ENCODE data around the gene DERA.
"Not testable (repeated sequence)": the region's sequence is repeated elsewhere in the genome, so short reads cannot be mapped to it uniquely, and the experiment has no call there.

Gene DERA

GRCh38 chr12:15942475-15942874 lies 31.3 kb downstream of the DERA start:
- Histone ChIP-seq H3K4me2 (ENCODE audit: low read depth, low read length, poor library complexity, severe bottlenecking) (no peak overlapping the region), H3K9ac (ENCODE audit: low read length) (no peak overlapping the region), H3K79me2 (ENCODE audit: insufficient read depth, low read length) (no peaks in the 10 kb centered on the region), H3K9me2 (replicated peaks; ENCODE audit: insufficient read depth, low read length) (no peaks in the 10 kb centered on the region), H3K27ac (ENCODE audit: low read depth, low read length) (no peak overlapping the region), H3K27me3 (ENCODE audit: low read length) (no peaks in the 10 kb centered on the region), H3K9me3 (ENCODE audit: insufficient read depth, low read length) (no peaks in the 10 kb centered on the region), H4K20me1 (ENCODE audit: low read depth, low read length) (no peaks in the 10 kb centered on the region), H3K4me3 (ENCODE audit: insufficient read depth, low read length, poor library complexity, severe bottlenecking) (no peak overlapping the region), H2AFZ (ENCODE audit: low read depth, low read length, severe bottlenecking) (no peak overlapping the region), H3F3A (ENCODE audit: insufficient read depth) (no peaks in the 10 kb centered on the region; the same call in 1 of the 2 replicates), H3K36me3 (ENCODE audit: low read length) (0 out of 2 replicates have a peak, but pooled peaks cover 4% of the 10 kb centered on the region)
- TF ChIP-seq EZH2phosphoT487 (conservative IDR thresholded peaks at IDR 0.05; ENCODE audit: low read length) = no peak
- no peak for TF ChIP-seq CTCF (IDR thresholded peaks at IDR 0.05; ENCODE audit: insufficient read depth, low read length, poor library complexity, severe bottlenecking)

- not testable (repeated sequence) for H3K79me2 ChIP-seq (ENCODE audit: insufficient read depth, low read length); H3K9me2 ChIP-seq (replicated peaks; ENCODE audit: insufficient read depth, low read length); H3F3A ChIP-seq (ENCODE audit: insufficient read depth); H3K9me3 ChIP-seq (ENCODE audit: insufficient read depth, low read length); H3K27me3 ChIP-seq (ENCODE audit: low read length); H2AFZ ChIP-seq (ENCODE audit: low read depth, low read length, severe bottlenecking); H3K9ac ChIP-seq (ENCODE audit: low read length); H3K27ac ChIP-seq (ENCODE audit: low read depth, low read length); H3K4me3 ChIP-seq (ENCODE audit: insufficient read depth, low read length, poor library complexity, severe bottlenecking); H3K4me2 ChIP-seq (ENCODE audit: low read depth, low read length, poor library complexity, severe bottlenecking); H3K36me3 ChIP-seq (ENCODE audit: low read length); H4K20me1 ChIP-seq (ENCODE audit: low read depth, low read length)
Observed at GRCh38 chr12:15943519-15943918, 32.4 kb downstream of the DERA start.

- H3K9ac ChIP-seq (ENCODE audit: low read length); H3F3A ChIP-seq (ENCODE audit: insufficient read depth); H3K36me3 ChIP-seq (ENCODE audit: low read length); H2AFZ ChIP-seq (ENCODE audit: low read depth, low read length, severe bottlenecking); H4K20me1 ChIP-seq (ENCODE audit: low read depth, low read length); H3K4me2 ChIP-seq (ENCODE audit: low read depth, low read length, poor library complexity, severe bottlenecking); H3K9me2 ChIP-seq (replicated peaks; ENCODE audit: insufficient read depth, low read length); H3K27ac ChIP-seq (ENCODE audit: low read depth, low read length); H3K4me3 ChIP-seq (ENCODE audit: insufficient read depth, low read length, poor library complexity, severe bottlenecking); H3K9me3 ChIP-seq (ENCODE audit: insufficient read depth, low read length); H3K79me2 ChIP-seq (ENCODE audit: insufficient read depth, low read length); H3K27me3 ChIP-seq (ENCODE audit: low read length): not testable (repeated sequence)
Observed at GRCh38 chr12:15948461-15948860, 37.3 kb downstream of the DERA start.

- no peak overlapping the region for H3K9ac ChIP-seq (ENCODE audit: low read length)
- no peaks in the 10 kb centered on the region for H3K9me3 ChIP-seq (ENCODE audit: insufficient read depth, low read length)
- no peaks in the 10 kb centered on the region for H3K79me2 ChIP-seq (ENCODE audit: insufficient read depth, low read length)
- H3F3A ChIP-seq (ENCODE audit: insufficient read depth) = no peaks in the 10 kb centered on the region
- no peaks in the 10 kb centered on the region; the same call in 1 of the 2 replicates for H3K36me3 ChIP-seq (ENCODE audit: low read length)
- TF ChIP-seq CTCF (IDR thresholded peaks at IDR 0.05; ENCODE audit: insufficient read depth, low read length, poor library complexity, severe bottlenecking) = no peak
- no peak for TF ChIP-seq EZH2phosphoT487 (conservative IDR thresholded peaks at IDR 0.05; ENCODE audit: low read length)
- H3K27me3 ChIP-seq (ENCODE audit: low read length) = no peaks in the 10 kb centered on the region
- no peak overlapping the region for H3K4me2 ChIP-seq (ENCODE audit: low read depth, low read length, poor library complexity, severe bottlenecking)
- H3K27ac ChIP-seq (ENCODE audit: low read depth, low read length) = no peak overlapping the region
- no peak overlapping the region for H3K4me3 ChIP-seq (ENCODE audit: insufficient read depth, low read length, poor library complexity, severe bottlenecking)
- H3K9me2 ChIP-seq (replicated peaks; ENCODE audit: insufficient read depth, low read length) = no peaks in the 10 kb centered on the region
- no peak overlapping the region for H2AFZ ChIP-seq (ENCODE audit: low read depth, low read length, severe bottlenecking)
- no peaks in the 10 kb centered on the region for H4K20me1 ChIP-seq (ENCODE audit: low read depth, low read length)
Observed at GRCh38 chr12:15955281-15955680, 44.1 kb downstream of the DERA start.

Measured in SU-DHL-6 (cell line).